Measurements from ENCODE around the gene MAMDC4. TPM values are rescaled to one million over a fixed set of nuclear protein-coding genes. Genes with fewer than 3 reads are reported as not detected.

Gene MAMDC4
- total and polyA plus RNA-seq, 2 of the 8 experiments (the other 6 are each of a cell fraction or from before 2014, with no cell fraction given) = 3.1 to 4.5 TPM

DNA sequence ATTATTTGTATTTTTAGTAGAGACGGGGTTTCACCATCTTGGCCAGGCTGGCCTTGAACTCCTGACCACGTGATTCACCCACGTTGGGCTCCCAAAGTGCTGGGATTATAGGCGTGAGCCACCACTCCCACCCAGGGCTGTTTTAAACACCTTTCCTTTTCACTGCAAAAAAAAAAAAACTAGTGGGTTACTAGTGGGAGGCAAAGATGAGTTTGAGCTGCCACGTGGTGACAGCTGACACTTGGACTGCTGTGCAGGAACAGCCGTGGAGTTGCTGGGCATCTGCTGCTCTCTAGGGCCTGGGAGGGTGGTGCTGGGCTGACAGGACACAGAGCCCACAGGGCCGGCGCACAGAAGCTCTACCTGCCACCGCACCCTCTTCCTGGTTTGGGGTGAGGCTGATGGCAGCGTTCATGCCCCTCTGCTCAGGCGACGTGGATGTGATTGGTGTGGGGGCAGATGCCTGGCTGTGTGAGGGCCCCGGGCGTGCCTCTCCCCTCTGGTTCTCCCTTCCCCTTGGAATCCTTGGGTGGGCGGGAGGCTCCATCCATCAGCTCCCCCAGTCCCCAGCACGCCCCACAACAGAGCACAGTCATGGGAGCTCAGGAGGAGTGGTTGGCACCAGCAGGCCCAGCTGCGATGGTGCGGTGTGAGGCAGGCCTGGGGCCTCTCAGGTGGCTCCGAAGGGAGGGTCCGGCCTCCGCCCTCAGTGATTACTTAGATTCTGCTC is 27.5 kb upstream of the MAMDC4 start:
- no peak overlapping the region for H2BK12ac ChIP-seq (ENCODE audit: low read depth, low read length)
- FAIRE-seq = no peak
- H3K27me3 ChIP-seq (replicated peaks in 1 of 4; ENCODE audit: control insufficient read depth in 3 of 4, extremely low read depth in 1 of 4, insufficient read depth in 3 of 4, low read length in 3 of 4) = 0 out of 7 replicates have a peak, but pooled peaks cover 0 to 2% (median 0%) of the 10 kb centered on the region in 4 experiments
- no peak overlapping the region for H3K23ac ChIP-seq (ENCODE audit: insufficient read length)
- H3K18ac ChIP-seq (ENCODE audit: extremely low read depth, low read length) = no peak overlapping the region
- no peak overlapping the region for H3K56ac ChIP-seq (replicated peaks; ENCODE audit: insufficient read length, low read depth, low read length)
- H2BK20ac ChIP-seq (ENCODE audit: low read length) = no peak overlapping the region
- peak overlapping the region; percentile 25; the same call in 1 of the 2 replicates for H4K8ac ChIP-seq (ENCODE audit: extremely low read depth, insufficient read depth, low read length)
- no peak overlapping the region for H4K5ac ChIP-seq (ENCODE audit: insufficient read length, low read depth, low read length)
- H2BK15ac ChIP-seq (ENCODE audit: low read length) = no peak overlapping the region
- no peak overlapping the region for H3K27ac ChIP-seq (ENCODE audit: low read depth, low read length)
- DNase-seq (ENCODE audit: low read depth in 1 of 2, low spot score in 2 of 2) = no peak
- no peak overlapping the region for H3K9ac ChIP-seq (replicated peaks in 1 of 4; ENCODE audit: extremely low read depth in 1 of 4, low read depth in 3 of 4, low read length in 3 of 4)
- peaks cover 9 to 33% (median 24%) of the 10 kb centered on the region in 4 experiments for H3K36me3 ChIP-seq (ENCODE audit: control insufficient read depth in 2 of 4, insufficient read depth in 4 of 4, low read length in 3 of 4)
- H2BK5ac ChIP-seq (ENCODE audit: low read depth, low read length) = no peak overlapping the region
- TF ChIP-seq BCL11A (IDR thresholded peaks at IDR 0.05; ENCODE audit: low read depth in 2 of 2, low read length in 2 of 2) = no peak
- no peak for TF ChIP-seq GABPA (IDR thresholded peaks at IDR 0.05; ENCODE audit: borderline replicate concordance, insufficient read depth, low read length)
- H3K23me2 ChIP-seq (ENCODE audit: low read depth, low read length) = peaks cover 7% of the 10 kb centered on the region
- no peak overlapping the region for H3K14ac ChIP-seq (ENCODE audit: insufficient read length)
- ChIA-PET CTCF (ENCODE audit: partially characterized antibody) (interaction anchor here (0.6 to 17.4 kb wide), 6 partner anchors 12 to 102 kb away, joined by 3 to 131 read pairs (median 4); partner anchors contain the start of gene AJM1), POLR2A (ENCODE audit: partially characterized antibody) (interaction anchor here (1.0 to 10.8 kb wide), 3 partner anchors 17 to 24 kb away, joined by 4 to 96 read pairs (median 44); partner anchors contain the start of genes AJM1 and RABL6)
- H3K4me3 ChIP-seq (ENCODE audit: extremely low read depth in 1 of 4, insufficient read depth in 2 of 4, low read depth in 3 of 4, low read length in 4 of 4) = no peak overlapping the region
- H2BK120ac ChIP-seq (replicated peaks; ENCODE audit: low read depth, low read length) = no peak overlapping the region
- H4K20me1 ChIP-seq (replicated peaks in 1 of 2; ENCODE audit: control insufficient read depth in 1 of 2, insufficient read depth in 2 of 2, low read length in 2 of 2) = peaks cover 19 to 40% of the 10 kb centered on the region in 2 experiments
- 94% methylated on average over 20 of the region's 21 CpGs; no CpG with 5 or more reads in 1 of the 2 experiments for WGBS, 2 experiments (ENCODE audit: extremely low coverage in 1 of 2, insufficient coverage in 1 of 2, insufficient read length in 1 of 2, insufficient replicate concordance in 2 of 2, low coverage in 1 of 2, low lambda C conversion rate in 2 of 2, missing lambda C conversion rate in 1 of 2)
- H3K4ac ChIP-seq (replicated peaks; ENCODE audit: insufficient read length, low read depth, low read length) = no peak overlapping the region
- peaks cover 0 to 9% of the 10 kb centered on the region in 2 experiments; a peak in 2 of 4 replicates for H3K79me2 ChIP-seq (ENCODE audit: control insufficient read depth in 1 of 2, insufficient read depth in 2 of 2, low read length in 2 of 2)
- peaks cover 0 to 11% (median 5%) of the 10 kb centered on the region in 4 experiments; a peak in 4 of 7 replicates for H3K4me1 ChIP-seq (replicated peaks in 1 of 4; ENCODE audit: control insufficient read depth in 3 of 4, insufficient read depth in 4 of 4, low read length in 3 of 4)
- no peak overlapping the region for H2AFZ ChIP-seq (ENCODE audit: low read length)
- no peak overlapping the region for H3K4me2 ChIP-seq (ENCODE audit: insufficient read depth in 1 of 2, low read depth in 2 of 2, low read length in 2 of 2)
- H2AK5ac ChIP-seq (ENCODE audit: low read depth, low read length) = no peak overlapping the region
- no peak overlapping the region for H4K91ac ChIP-seq (replicated peaks; ENCODE audit: insufficient read length, low read length)
- H3K9me3 ChIP-seq (ENCODE audit: insufficient read depth in 2 of 2, low read depth in 1 of 2, low read length in 1 of 2) = no peaks in the 10 kb centered on the region
- H3K79me1 ChIP-seq (ENCODE audit: low read depth, low read length) = peaks cover 12% of the 10 kb centered on the region

Data from H1 (cell line).